SW480 (cell line): ENCODE results near the gene UBQLNL.

Experiments used
- DNase-seq: peaks from one replicate; pipeline ENCODE4 v3.0.0-alpha.2; 2016; ENCODE audit warnings: low spot score

The UBQLNL gene

DNA sequence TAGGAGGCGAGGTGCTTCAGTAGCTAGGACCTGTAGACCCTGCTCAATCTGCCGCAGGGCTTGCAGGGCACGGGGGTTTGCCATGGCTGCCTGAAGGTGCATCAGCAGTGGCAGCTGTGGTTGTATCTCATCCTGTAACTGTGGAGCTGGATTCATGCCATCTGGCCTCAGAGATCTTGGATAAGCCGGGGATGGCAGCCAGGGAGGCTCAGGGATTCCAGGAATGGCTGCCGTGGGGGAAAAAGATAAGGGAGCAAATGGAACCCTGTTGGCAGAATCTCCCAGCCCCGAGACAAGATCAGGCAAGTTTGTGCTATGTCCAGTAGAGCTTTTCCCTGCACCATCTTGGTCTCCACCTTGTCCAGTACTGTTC lies 8.6 kb downstream of the UBQLNL start:
- no peak for DNase-seq

DNA sequence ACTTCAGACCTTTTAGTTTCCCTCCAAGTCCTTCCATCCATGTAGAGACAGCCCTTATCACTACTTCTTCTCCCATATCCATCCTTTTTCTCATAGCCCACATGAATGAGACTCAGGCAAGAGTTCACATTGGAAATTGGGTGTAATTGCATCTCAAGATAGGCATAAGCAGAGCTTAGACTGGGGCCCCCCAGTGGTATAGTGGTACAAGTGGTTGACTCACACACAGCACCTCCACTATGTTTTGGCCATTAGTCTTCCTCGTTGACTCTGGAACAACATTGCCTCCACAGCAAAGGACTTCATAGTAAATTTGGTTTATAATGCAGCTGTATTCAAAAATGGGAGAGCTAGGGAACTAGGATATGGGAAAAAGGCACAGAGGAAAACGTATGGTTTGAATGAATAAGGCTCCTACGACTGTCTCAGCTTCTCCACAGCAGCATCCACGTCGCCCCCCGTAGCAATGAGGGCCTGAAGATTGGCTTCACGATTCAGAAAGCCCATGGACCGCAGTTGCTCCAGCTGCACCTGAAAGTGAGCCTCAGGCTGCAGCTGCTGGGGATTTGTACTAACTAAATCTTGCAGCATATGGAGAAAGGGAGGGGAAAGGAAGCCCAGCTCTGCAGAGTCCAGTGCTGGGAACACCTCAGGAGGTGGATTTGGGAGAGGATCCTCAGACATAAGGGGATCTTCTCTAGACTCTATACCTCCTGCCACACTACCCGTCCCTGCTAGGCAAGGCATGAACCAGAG lies 9.1 kb downstream of the UBQLNL start:
- no peak for DNase-seq

DNA sequence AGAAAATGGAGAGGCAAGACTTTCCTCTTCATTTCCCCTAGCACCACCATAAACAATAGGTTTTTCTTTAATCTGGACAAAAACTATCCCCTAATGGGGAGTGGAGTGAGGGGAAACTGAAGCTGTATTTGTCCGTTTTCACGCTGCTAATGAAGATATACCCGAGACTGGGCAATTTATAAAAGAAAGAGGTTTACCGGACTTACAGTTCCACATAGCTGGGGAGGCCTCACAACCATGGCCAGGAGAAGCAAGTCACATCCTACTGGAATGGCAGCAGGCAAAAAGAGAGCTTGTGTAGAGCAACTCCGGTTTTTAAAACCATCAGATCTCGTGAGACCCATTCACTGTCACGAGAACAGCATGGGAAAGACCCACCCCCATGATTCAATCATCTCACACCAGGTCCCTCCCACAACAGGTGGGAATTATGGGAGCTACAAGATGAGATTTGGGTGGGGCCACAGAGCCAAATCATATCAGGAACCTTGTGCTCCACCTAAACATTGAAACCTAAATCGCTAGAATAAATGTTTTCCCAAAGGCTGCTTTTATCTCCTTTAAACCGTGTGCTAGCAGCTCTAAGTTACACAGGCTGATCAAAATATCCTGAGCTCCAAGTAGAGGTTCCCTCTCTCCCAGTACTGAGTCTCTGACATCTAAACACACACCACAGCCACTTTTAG lies 11.0 kb downstream of the UBQLNL start:
- DNase-seq = no peak

DNA sequence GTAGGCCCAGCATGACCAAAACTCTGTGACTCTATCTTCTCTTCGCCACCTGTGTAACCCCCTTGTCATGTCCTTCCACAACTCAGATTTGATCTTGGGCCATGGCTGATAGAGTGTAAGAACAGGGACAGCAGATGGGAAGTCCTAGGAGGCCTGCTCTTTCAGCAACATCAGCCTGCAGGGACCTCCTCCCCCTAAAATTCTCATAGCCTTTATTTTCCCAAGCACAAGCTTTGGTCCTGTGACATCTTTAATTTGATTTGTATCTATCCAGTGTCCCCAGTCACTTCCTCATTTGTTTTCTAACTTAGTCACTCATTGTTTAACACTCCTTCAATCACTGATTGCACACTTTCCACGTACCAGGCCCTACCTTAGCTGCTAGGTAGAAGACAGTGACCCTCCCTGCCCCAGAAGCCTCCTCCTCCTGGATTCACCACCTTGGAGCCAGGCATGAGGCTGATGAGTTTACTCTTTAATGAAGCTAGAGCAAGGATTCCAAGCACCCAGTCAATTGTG lies 12.0 kb downstream of the UBQLNL start:
- DNase-seq = no peak

DNA sequence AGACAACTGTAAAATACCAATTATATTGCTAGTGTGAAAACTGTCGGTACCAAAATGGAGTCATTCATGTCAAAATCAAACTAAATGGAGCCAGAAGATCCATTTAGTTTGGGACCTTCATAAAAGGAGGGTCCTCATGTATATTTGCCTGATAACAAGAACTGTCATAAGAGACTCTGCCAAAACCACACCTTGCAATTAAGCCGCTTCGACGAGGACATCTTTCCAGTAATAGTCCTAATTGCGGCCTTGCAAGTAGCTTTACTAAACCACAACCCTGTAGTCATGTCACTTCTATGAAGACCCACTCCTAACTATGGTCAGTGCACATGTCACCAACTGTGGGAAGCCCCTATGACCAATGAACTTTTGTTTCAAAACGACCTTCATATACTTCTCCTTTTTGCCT lies 16.1 kb downstream of the UBQLNL start:
- no peak for DNase-seq

DNA sequence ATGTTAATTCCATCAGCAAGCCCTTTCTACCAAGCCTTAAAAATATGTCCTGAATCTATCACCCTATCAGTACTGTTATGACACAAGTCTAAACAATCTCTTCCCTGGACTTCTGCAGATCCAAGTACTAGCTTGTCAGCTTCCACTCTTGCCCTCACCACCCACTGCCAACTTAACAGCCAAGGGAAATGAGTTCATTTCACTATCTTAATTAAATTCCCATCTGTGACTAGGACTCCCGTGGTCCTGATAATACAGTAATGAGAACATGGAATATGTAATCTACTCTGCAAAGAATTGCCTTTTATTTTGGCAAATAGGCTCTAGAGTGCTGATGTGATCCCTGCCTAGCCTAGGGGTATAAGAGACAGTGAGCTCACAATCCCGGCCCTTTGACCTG lies 16.8 kb downstream of the UBQLNL start:
- DNase-seq = no peak

DNA sequence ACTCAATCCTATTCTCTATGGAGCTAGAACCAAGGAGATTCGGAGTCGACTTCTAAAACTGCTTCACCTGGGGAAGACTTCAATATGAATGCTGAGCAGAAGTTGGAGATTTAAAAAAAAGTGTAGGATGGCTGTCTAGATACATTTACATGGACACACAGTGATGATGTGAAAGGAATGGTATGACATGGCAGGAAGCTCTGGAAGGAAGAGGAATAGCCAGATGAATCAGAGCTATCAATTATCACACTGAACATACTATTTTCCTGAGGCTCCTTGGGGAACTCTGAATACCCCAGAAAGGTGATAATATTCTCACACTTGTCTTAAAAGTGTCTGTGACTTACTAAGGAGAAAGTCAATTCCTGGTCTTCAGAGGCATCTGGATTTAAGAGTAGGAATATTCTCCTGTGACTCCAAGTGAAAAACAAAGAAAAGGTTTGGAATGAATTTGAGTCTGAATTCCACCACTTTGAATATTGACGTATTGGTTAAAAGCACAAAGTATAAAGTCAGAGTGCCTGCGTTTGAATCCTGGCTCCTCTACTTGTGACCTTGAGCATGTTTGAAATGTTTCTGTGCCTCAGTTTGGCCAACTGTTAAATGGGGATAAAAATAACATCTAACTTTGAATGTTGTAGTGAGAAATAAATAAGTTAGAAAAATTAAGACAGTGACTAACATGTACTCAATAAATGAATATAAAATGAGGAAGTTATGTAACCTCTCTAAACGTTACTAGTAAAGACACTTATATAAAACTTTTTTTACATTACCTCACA lies 26.7 kb downstream of the UBQLNL start:
- no peak for DNase-seq

DNA sequence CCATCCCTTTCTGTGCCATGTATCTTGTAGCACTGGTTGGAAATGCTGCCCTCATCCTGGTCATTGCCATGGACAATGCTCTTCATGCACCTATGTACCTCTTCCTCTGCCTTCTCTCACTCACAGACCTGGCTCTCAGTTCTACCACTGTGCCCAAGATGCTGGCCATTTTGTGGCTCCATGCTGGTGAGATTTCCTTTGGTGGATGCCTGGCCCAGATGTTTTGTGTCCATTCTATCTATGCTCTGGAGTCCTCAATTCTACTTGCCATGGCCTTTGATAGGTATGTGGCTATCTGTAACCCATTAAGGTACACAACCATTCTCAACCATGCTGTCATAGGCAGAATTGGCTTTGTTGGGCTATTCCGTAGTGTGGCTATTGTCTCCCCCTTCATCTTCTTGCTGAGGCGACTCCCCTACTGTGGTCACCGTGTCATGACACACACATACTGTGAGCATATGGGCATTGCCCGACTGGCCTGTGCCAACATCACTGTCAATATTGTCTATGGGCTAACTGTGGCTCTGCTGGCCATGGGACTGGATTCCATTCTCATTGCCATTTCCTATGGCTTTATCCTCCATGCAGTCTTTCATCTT lies 27.6 kb downstream of the UBQLNL start:
- DNase-seq = no peak

DNA sequence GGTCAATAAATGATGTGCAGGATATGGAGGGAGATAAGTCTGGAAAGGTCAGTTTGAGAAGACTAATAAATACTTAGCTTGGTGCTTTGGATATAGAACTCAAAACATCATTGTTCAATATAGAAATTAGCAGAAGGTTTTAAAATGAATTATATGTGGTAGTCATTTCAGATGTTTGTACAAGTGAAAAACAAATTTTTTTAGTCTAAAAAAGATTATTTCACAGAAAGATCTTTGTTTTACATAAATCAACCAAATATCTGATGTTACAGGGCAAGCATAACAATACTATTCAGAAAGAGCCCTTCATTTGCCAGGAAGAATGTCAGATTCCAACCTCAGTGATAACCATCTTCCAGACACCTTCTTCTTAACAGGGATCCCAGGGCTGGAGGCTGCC lies 28.1 kb downstream of the UBQLNL start, which contains the start of gene OR52D1:
Gene OR52D1, plus strand, starts transcription at position 301 of the 400 bp plus-strand sequence. Its CDS starts 22 bp downstream, at position 323.
- DNase-seq = no peak

DNA sequence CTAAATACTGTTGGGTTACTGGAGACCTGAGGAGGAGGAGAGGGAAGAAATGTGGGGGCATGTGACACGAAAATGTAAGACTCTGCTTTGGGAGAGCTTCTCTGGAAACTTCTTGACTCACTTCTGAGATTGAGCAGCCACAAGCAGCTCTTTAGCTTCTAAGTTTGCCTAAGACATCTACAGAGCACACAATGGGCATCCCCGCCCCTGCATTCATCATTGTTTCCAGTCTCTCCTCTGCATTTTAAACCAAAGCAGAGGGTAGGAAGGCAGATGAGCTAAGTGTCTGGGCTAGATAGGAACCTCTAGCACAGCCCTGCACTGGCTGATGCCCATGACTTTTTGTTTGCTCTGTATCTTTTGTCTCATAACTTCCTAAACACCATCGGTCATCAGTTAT lies 30.1 kb downstream of the UBQLNL start:
- no peak for DNase-seq

DNA sequence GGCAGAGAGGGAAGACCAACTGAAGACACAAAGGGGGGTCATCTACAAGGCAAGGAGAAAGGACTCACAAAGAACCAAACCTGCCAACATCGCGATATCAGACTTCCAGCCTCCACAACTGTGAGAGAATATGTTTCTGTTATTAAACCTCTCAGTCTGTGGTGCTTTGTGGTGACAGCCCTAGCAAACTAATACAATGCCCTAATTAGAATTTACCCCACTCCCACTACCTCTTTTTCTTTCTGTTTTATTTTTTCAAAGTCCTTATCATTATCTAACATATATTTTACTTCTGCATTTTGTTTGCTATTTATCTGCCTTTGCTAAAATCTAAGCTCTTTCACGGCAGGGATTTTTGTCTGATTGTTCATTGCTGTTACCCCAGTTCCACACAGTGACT lies 30.5 kb downstream of the UBQLNL start:
- DNase-seq = no peak

DNA sequence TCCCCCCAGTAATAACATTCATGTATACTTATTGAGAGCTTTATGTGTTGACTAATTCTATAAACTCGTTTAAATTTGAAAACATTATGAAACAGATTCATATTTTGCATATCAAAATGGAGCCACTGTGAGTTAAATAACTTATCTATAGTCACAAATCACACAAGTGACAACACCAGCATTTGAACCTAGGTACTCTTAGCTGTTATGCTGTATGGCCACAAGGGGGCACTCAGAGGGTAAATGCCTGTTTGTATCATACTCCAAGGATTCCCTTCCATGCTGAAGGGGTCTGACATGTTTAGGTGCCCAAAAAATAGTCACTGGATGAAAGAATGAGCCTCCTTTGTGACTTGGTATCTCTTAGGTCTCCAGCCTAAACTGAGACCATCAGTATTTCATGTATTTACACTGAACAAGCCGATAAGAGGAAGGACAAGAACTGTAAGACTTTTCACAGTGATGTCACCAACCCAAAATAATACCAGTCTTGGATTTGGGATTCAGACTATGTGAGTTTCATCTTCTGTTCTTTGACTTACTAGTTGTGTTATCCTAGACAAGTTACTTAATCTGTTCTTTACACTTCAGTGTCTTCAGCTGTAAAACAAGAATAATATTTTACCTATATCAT lies 40.2 kb downstream of the UBQLNL start:
- peak; percentile 46 for DNase-seq

DNA sequence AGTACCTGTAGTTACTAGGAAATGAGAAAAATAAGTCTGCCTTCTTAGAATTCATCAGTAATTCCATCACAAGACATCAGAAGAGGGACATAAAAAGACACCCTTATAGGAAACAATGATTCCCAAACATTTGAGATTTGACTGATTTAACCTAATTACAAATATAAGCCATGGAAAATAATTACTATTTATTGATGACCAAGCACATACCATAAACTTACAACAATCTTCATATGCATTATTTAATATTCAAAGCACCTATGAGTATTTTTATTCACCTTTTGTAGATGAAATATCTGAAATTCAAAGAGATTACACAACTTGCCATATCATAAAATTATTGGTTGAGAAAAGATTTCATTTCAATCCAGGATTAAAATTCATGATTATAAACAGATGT lies 42.6 kb downstream of the UBQLNL start:
- no peak for DNase-seq

DNA sequence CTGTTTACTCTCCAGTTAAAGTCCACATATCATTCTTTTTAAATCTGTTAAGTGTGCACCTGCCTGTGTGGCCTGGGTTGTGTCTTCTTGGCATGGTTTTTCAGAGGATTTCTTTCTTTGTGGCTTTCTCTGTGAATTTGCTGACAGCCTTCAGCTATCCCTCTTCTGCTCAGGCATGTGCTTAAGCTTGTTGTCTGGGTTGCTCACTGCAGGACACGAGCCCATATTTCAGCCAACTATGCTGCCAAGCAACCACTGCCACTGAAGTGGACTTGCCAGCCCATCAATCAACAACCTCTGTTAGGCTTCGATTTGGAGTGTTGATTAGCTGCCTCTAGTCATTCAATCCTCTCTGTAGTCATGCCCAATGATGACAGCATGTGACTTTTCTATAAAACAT lies 49.0 kb downstream of the UBQLNL start:
- DNase-seq = no peak
